ENCODE measurements around the gene BRSK2.
A peak's percentile ranks its signal among the peaks of the same experiment; 100 is the strongest.

Gene BRSK2

GRCh38 chr11:1443737-1444136, 54.0 kb downstream of the BRSK2 start:
- DNase-seq = no peak
- TF ChIP-seq GATA1 (IDR thresholded peaks at IDR 0.05; ENCODE audit: low read depth, low read length) (no peak), POLR2A (IDR thresholded peaks at IDR 0.05; ENCODE audit: low read length) (no peak)

GRCh38 chr11:1444321-1444720, 54.6 kb downstream of the BRSK2 start:
- no peak for DNase-seq

GRCh38 chr11:1444823-1445422, 55.2 kb downstream of the BRSK2 start:
- TF ChIP-seq GATA1 (IDR thresholded peaks at IDR 0.05; ENCODE audit: low read depth, low read length) = no peak
- no peak for TF ChIP-seq POLR2A (IDR thresholded peaks at IDR 0.05; ENCODE audit: low read length)
- DNase-seq = no peak

More at GRCh38 chr11:1444321-1444720, 54.6 kb downstream of the BRSK2 start:
- TF ChIP-seq POLR2A (IDR thresholded peaks at IDR 0.05; ENCODE audit: low read length) = no peak
- no peak for TF ChIP-seq GATA1 (IDR thresholded peaks at IDR 0.05; ENCODE audit: low read depth, low read length)

GRCh38 chr11:1445741-1446445, 56.2 kb downstream of the BRSK2 start:
- DNase-seq = no peak
- no peak for TF ChIP-seq POLR2A (IDR thresholded peaks at IDR 0.05; ENCODE audit: low read length)
- no peak for TF ChIP-seq GATA1 (IDR thresholded peaks at IDR 0.05; ENCODE audit: low read depth, low read length)

- DNase-seq = no peak
- no peak for TF ChIP-seq GATA1 (IDR thresholded peaks at IDR 0.05; ENCODE audit: low read depth, low read length)
- no peak for TF ChIP-seq POLR2A (IDR thresholded peaks at IDR 0.05; ENCODE audit: low read length)
These were observed 56.9 kb downstream of the BRSK2 start for GRCh38 chr11:1446623-1447022.

GRCh38 chr11:1447845-1448825, 58.4 kb downstream of the BRSK2 start:
- no peak for TF ChIP-seq GATA1 (IDR thresholded peaks at IDR 0.05; ENCODE audit: low read depth, low read length)
- TF ChIP-seq POLR2A (IDR thresholded peaks at IDR 0.05; ENCODE audit: low read length) = no peak
- DNase-seq = no peak

- TF ChIP-seq POLR2A (IDR thresholded peaks at IDR 0.05; ENCODE audit: low read length) = no peak
- no peak for TF ChIP-seq GATA1 (IDR thresholded peaks at IDR 0.05; ENCODE audit: low read depth, low read length)
- no peak for DNase-seq
These were observed 59.1 kb downstream of the BRSK2 start for GRCh38 chr11:1448882-1449281.

GRCh38 chr11:1449490-1450243, 59.9 kb downstream of the BRSK2 start:
- TF ChIP-seq GATA1 (IDR thresholded peaks at IDR 0.05; ENCODE audit: low read depth, low read length) = no peak
- no peak for TF ChIP-seq POLR2A (IDR thresholded peaks at IDR 0.05; ENCODE audit: low read length)
- no peak for DNase-seq

GRCh38 chr11:1450344-1450875, 60.7 kb downstream of the BRSK2 start:
- TF ChIP-seq GATA1 (IDR thresholded peaks at IDR 0.05; ENCODE audit: low read depth, low read length) = no peak
- no peak for TF ChIP-seq POLR2A (IDR thresholded peaks at IDR 0.05; ENCODE audit: low read length)
- no peak for DNase-seq

- TF ChIP-seq GATA1 (IDR thresholded peaks at IDR 0.05; ENCODE audit: low read depth, low read length) (no peak), POLR2A (IDR thresholded peaks at IDR 0.05; ENCODE audit: low read length) (no peak)
- peak in 1 of 2 experiments; percentile 14 for DNase-seq
These were observed 61.4 kb downstream of the BRSK2 start for GRCh38 chr11:1450949-1451710.

GRCh38 chr11:1451781-1452470, 62.2 kb downstream of the BRSK2 start:
- no peak for DNase-seq
- TF ChIP-seq GATA1 (IDR thresholded peaks at IDR 0.05; ENCODE audit: low read depth, low read length) (no peak), POLR2A (IDR thresholded peaks at IDR 0.05; ENCODE audit: low read length) (no peak)

- DNase-seq = no peak
- no peak for TF ChIP-seq POLR2A (IDR thresholded peaks at IDR 0.05; ENCODE audit: low read length)
- TF ChIP-seq GATA1 (IDR thresholded peaks at IDR 0.05; ENCODE audit: low read depth, low read length) = no peak
These were observed 63.0 kb downstream of the BRSK2 start for GRCh38 chr11:1452744-1453143.

Data from erythroblast (primary cell).